GM23338 (cell line): ENCODE data around the gene PPP1R14B.
A peak's percentile ranks its signal among the peaks of the same experiment; 100 is the strongest.

Experiments used
- CREB1 ChIP-seq: fragments of 250-450 bp; sonication (Bioruptor Pico); IDR thresholded peaks from 2 replicates; pipeline ENCODE4 v1.5.0; 2020; ENCODE audit warnings: low read depth, mild to moderate bottlenecking, moderate library complexity
- CTCF ChIP-seq, 2 experiments: fragments of 200-600 bp in 1 of 2; sonication (generic) in 1 of 2; conservative IDR thresholded peaks; 2 replicates each; pipeline versions ENCODE4 v1.5.1 to v1.6.1; 2016 to 2017; ENCODE audit warnings: antibody characterized with exemption in 2 of 2, low read depth in 2 of 2, mild to moderate bottlenecking in 2 of 2, moderate library complexity in 1 of 2
- EZH2 ChIP-seq: fragments of 200-600 bp; sonication (generic); IDR thresholded peaks from one replicate; pipeline ENCODE4 v1.8.0; 2017; ENCODE audit warnings: antibody characterized with exemption, mild to moderate bottlenecking, low read depth; ENCODE audit not compliant: unreplicated experiment
- EZH2phosphoT487 ChIP-seq: fragments of 200-600 bp; sonication (generic); IDR thresholded peaks from one replicate; pipeline ENCODE4 v1.8.1; 2018; ENCODE audit warnings: antibody characterized with exemption; ENCODE audit not compliant: unreplicated experiment
- JUNB ChIP-seq: IDR thresholded peaks from one replicate; pipeline ENCODE4 v1.6.1; 2016; ENCODE audit warnings: antibody characterized with exemption; ENCODE audit not compliant: unreplicated experiment
- POLR2AphosphoS5 ChIP-seq: IDR thresholded peaks from 2 replicates; pipeline ENCODE4 v1.6.1; 2016; ENCODE audit warnings: antibody characterized with exemption, low read depth
- REST ChIP-seq: IDR thresholded peaks from one replicate; pipeline ENCODE4 v1.6.1; 2018; ENCODE audit warnings: antibody characterized with exemption; ENCODE audit not compliant: unreplicated experiment
- STAT1 ChIP-seq: IDR thresholded peaks from one replicate; pipeline ENCODE4 v1.6.1; 2016; ENCODE audit warnings: antibody characterized with exemption; ENCODE audit not compliant: unreplicated experiment
- ZNF114 ChIP-seq: fragments of 250-450 bp; sonication (Bioruptor Pico); IDR thresholded peaks from 2 replicates; pipeline ENCODE4 v1.5.0; 2020; ENCODE audit warnings: mild to moderate bottlenecking, moderate library complexity
- ZNF331 ChIP-seq: fragments of 250-450 bp; sonication (Bioruptor Pico); IDR thresholded peaks from 2 replicates; pipeline ENCODE4 v1.5.0; 2020; ENCODE audit warnings: low read depth, mild to moderate bottlenecking, moderate library complexity
- ZNF462 ChIP-seq: fragments of 250-450 bp; sonication (Bioruptor Pico); IDR thresholded peaks from 2 replicates; pipeline ENCODE4 v1.5.0; 2020; ENCODE audit warnings: mild to moderate bottlenecking, moderate library complexity

- TF ChIP-seq CTCF (conservative IDR thresholded peaks at IDR 0.05; ENCODE audit: low read depth in 2 of 2) (no peak), ZNF114 (CRISPR knock-in tag) (no peak), EZH2 (no peak), EZH2phosphoT487 (no peak), ZNF462 (CRISPR knock-in tag) (no peak), REST (no peak), STAT1 (no peak), POLR2AphosphoS5 (0 out of 2 replicates have a peak, but pooled peaks have one; percentile 21), CREB1 (no peak), JUNB (no peak), ZNF331 (CRISPR knock-in tag) (no peak)
Observed at GRCh38 chr11:64243236-64243854, 3.4 kb downstream of the PPP1R14B start.
